Trophoblast cell (in vitro differentiated cells and primary cell): Measurements from ENCODE around the gene POLR2C.

Experiments used
- DNase-seq, 2 donors: peaks; one replicate each; pipeline ENCODE4 v3.0.0-alpha.2; 2016
- H2AFZ ChIP-seq: 2 replicates; pipeline ENCODE4 v1.6.1; 2013; ENCODE audit warnings: low read length, moderate library complexity, mild to moderate bottlenecking; ENCODE audit not compliant: insufficient read depth, poor library complexity
- H2AK5ac ChIP-seq: 2 replicates; pipeline ENCODE4 v1.6.1; 2013; ENCODE audit warnings: mild to moderate bottlenecking, low read length
- H2BK120ac ChIP-seq: 2 replicates; pipeline ENCODE4 v1.6.1; 2013; ENCODE audit warnings: low read length, mild to moderate bottlenecking, moderate library complexity; ENCODE audit not compliant: insufficient read depth, poor library complexity
- H2BK12ac ChIP-seq: 2 replicates; pipeline ENCODE4 v1.6.1; 2013; ENCODE audit warnings: mild to moderate bottlenecking, low read length, moderate library complexity
- H2BK5ac ChIP-seq: 2 replicates; pipeline ENCODE4 v1.6.1; 2013; ENCODE audit warnings: low read length, low read depth, moderate library complexity, mild to moderate bottlenecking; ENCODE audit not compliant: poor library complexity
- H3K14ac ChIP-seq: 2 replicates; pipeline ENCODE4 v1.6.1; 2013; ENCODE audit warnings: mild to moderate bottlenecking, low read length
- H3K18ac ChIP-seq: 2 replicates; pipeline ENCODE4 v1.6.1; 2013; ENCODE audit warnings: mild to moderate bottlenecking, low read length
- H3K23ac ChIP-seq: 2 replicates; pipeline ENCODE4 v1.6.1; 2013; ENCODE audit warnings: low read length
- H3K27ac ChIP-seq: 2 replicates; pipeline ENCODE4 v1.5.1; 2013; ENCODE audit warnings: low read depth, mild to moderate bottlenecking, inconsistent platforms, low read length, moderate library complexity
- H3K27me3 ChIP-seq: 2 replicates; pipeline ENCODE4 v1.6.1; 2013; ENCODE audit warnings: inconsistent platforms, mild to moderate bottlenecking, low read length, moderate library complexity; ENCODE audit not compliant: insufficient read depth
- H3K36me3 ChIP-seq, 2 experiments: 1 replicate in 1 of 2; 2 replicates in 1 of 2; pipeline ENCODE4 v1.6.1; 2013; ENCODE audit warnings: low read length in 2 of 2, mild to moderate bottlenecking in 2 of 2, moderate library complexity in 1 of 2; ENCODE audit not compliant: insufficient read depth in 2 of 2, control insufficient read depth in 1 of 2
- H3K4ac ChIP-seq: 2 replicates; pipeline ENCODE4 v1.6.1; 2013; ENCODE audit warnings: low read depth, mild to moderate bottlenecking, low read length, moderate library complexity
- H3K4me1 ChIP-seq, 2 experiments: 1 replicate in 1 of 2; 2 replicates in 1 of 2; pipeline ENCODE4 v1.6.1; 2013; ENCODE audit warnings: low read length in 2 of 2, mild to moderate bottlenecking in 2 of 2, moderate library complexity in 1 of 2; ENCODE audit not compliant: insufficient read depth in 2 of 2, control insufficient read depth in 1 of 2
- H3K4me2 ChIP-seq: 2 replicates; pipeline ENCODE4 v1.6.1; 2013; ENCODE audit warnings: inconsistent platforms, mild to moderate bottlenecking, low read length, moderate library complexity
- H3K4me3 ChIP-seq: 2 replicates; pipeline ENCODE4 v1.5.1; 2013; ENCODE audit warnings: mild to moderate bottlenecking, low read depth, low read length, inconsistent platforms
- H3K79me1 ChIP-seq: one replicate; pipeline ENCODE4 v1.6.1; 2013; ENCODE audit warnings: low read length
- H3K79me2 ChIP-seq: 2 replicates; pipeline ENCODE4 v1.6.1; 2013; ENCODE audit warnings: low read length, mild to moderate bottlenecking; ENCODE audit not compliant: control insufficient read depth, insufficient read depth, poor library complexity
- H3K9ac ChIP-seq: 2 replicates; pipeline ENCODE4 v1.6.1; 2013; ENCODE audit warnings: mild to moderate bottlenecking, low read length
- H3K9me3 ChIP-seq: 2 replicates; pipeline ENCODE4 v1.6.1; 2013; ENCODE audit warnings: low read depth, mild to moderate bottlenecking, control low read depth, inconsistent platforms, low read length; ENCODE audit not compliant: insufficient read depth
- H4K12ac ChIP-seq: 2 replicates; pipeline ENCODE4 v1.6.1; 2013; ENCODE audit warnings: low read depth, mild to moderate bottlenecking, low read length, moderate library complexity
- H4K8ac ChIP-seq: 2 replicates; pipeline ENCODE4 v1.6.1; 2013; ENCODE audit warnings: low read depth, mild to moderate bottlenecking, low read length, moderate library complexity
- H4K91ac ChIP-seq: one replicate; pipeline ENCODE4 v1.6.1; 2013; ENCODE audit warnings: low read depth, mild to moderate bottlenecking, low read length, moderate library complexity
- WGBS: extraction: QIAGEN DNeasy Blood & Tissue Kit; methylation state at CpG from one replicate; pipeline ENCODE4 v1.1.7; 2013; ENCODE audit warnings: missing lambda C conversion rate; ENCODE audit not compliant: insufficient read length, insufficient coverage; ENCODE audit errors: extremely low coverage; 5-methylcytosine and 5-hydroxymethylcytosine counted together

Gene POLR2C

DNA sequence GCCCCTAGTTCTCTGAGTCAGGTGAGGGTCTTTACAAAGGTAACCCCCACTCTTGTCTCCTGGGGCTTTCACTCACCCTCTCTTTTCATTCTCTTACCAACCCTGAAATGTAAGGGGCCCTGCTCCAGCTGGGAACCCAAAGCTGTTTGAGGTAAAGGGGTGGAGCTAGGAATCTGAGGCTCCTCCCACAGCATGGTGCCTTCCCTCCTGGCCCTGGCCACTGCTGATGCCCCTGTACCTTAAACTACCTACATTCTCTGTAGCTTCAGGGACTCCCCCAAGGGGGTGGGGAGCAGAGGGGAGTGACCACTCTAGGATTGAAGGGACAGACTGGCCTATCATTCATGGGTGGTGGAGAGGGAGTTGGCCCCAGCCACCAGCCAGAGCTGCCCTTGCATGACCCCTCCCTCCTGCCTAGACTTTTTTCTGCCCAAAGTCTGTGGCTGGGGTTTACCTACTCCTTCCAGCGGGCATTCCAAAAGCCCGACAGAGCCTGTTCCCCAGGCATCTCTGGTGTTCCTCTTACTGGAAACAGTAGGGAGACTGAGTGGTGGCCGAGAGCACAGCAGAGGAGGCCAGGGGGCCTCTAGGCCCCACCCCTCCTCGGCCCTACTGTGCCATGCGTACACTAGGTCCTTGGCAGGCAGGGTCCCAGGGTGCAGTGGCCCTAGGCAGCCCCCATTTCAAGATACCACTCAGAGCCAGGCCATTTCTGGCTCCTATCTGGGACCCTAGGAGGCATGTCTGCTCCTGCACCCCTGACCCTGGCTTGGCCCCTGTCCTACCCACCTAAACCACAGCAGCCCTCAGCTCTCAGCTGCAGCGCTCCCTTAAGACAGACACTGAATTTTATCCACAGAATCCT, 14.3 kb downstream of the POLR2C start:
- Histone ChIP-seq H3K18ac (peak overlapping the region; percentile 44), H4K8ac (no peak overlapping the region), H2AK5ac (no peak overlapping the region), H2BK12ac (no peak overlapping the region), H3K27me3 (no peaks in the 10 kb centered on the region), H3K4me1 (peaks cover 61 to 65% of the 10 kb centered on the region in 2 experiments), H3K4ac (peak overlapping the region; percentile 42), H3K79me1 (peaks cover 46% of the 10 kb centered on the region), H2AFZ (no peak overlapping the region), H4K91ac (no peak overlapping the region), H2BK5ac (no peak overlapping the region), H3K9me3 (peaks cover 3% of the 10 kb centered on the region), H4K12ac (no peak overlapping the region), H3K4me2 (peak overlapping the region; percentile 14), H3K4me3 (no peak overlapping the region), H3K14ac (peak overlapping the region; percentile 20), H2BK120ac (no peak overlapping the region), H3K9ac (peak overlapping the region; percentile 14), H3K79me2 (peaks cover 39% of the 10 kb centered on the region), H3K36me3 (peaks cover 87 to 96% of the 10 kb centered on the region in 2 experiments), H3K23ac (no peak overlapping the region), H3K27ac (peak overlapping the region; percentile 70)
- DNase-seq = no peak
- no CpG with 5 or more reads among the region's 6 CpGs for WGBS

DNA sequence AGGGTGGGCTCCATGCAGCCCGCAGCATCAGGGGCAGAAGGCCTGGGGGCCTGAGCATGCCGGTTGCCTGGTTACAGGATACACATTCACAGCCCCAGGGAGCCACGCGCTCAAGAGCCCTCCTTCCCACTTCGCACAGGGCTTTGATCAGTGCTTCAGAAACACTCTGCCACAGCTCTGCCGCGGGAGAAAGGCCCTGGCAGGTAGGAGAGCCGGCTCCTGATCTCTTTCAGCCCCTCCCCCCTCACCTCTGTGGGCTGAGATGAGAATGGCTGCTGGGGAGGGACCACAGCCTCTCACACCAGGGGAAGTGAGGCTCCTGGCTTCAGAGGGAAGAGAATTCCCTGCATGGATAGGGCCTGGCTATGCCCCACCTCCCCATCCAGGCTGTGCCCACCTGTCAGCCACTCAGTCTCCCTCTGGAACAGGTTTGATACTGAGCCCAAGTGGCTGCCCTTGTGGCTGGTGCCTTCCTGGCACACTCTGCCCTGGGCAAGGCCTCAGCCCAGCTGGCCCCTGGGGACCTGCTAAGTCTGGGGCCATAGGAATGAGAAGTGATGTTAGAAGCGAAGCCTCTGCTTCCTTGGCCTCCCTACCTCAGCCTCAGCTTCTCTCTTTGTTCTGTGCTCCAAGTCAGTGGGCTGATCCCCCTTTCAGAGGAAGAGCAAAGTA, 15.2 kb downstream of the POLR2C start:
- Histone ChIP-seq H3K4ac (peak overlapping the region; percentile 43), H3K79me1 (peaks cover 42% of the 10 kb centered on the region), H3K4me3 (peak overlapping the region; percentile 25), H4K12ac (no peak overlapping the region), H3K9me3 (peaks cover 3% of the 10 kb centered on the region), H3K4me2 (peak overlapping the region; percentile 20), H4K91ac (peak overlapping the region; percentile 25), H2BK120ac (no peak overlapping the region), H4K8ac (no peak overlapping the region), H2AFZ (no peak overlapping the region), H3K27me3 (no peaks in the 10 kb centered on the region), H3K9ac (no peak overlapping the region), H3K27ac (peak overlapping the region; percentile 70), H2BK12ac (no peak overlapping the region), H3K23ac (no peak overlapping the region), H3K36me3 (peaks cover 81 to 91% of the 10 kb centered on the region in 2 experiments), H3K79me2 (peaks cover 41% of the 10 kb centered on the region), H2AK5ac (no peak overlapping the region), H3K4me1 (peaks cover 61 to 66% of the 10 kb centered on the region in 2 experiments), H3K18ac (peak overlapping the region; percentile 19), H2BK5ac (peak overlapping the region; percentile 5), H3K14ac (no peak overlapping the region)
- WGBS = no CpG with 5 or more reads among the region's 9 CpGs
- no peak for DNase-seq

DNA sequence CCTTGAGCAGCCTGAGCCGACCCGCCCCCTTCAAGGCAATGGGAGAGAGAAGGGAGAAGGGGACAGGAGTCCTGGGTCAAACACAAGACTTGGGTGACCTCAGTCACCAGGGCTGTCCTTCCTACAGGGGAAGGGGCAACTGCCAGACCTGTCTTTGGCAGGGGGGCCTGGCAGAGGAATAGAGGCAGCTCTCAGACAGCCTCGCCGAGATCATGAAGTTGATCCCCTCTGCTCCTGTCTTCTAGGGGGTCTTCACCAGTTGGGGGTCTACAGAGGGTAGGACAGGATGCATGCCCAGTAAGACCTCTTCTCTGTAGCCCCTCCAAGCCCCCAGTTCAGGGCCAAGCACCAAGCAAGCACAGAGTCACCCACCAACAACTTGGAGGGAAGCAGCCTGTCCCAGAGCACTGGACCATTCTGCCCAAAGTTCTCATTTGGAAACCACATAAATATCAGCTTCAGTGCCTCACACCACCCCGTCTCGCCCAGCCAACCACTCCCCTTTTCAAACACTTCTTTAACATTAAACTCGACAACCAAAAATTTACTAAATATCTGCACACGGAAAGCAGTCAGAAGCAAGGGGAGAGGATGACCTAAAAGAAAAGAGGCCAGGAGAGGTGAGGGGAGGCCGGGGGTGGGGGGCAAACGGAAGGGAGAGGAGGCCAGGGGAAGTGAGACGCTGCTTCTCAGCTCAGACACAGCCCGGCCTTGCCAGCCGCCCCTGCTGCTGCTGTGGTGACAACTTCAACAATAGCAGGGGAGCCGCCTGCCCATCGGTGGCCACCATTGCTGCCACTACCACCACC, 16.1 kb downstream of the POLR2C start:
- H2BK5ac ChIP-seq = peak overlapping the region; percentile 47
- H3K18ac ChIP-seq = peak overlapping the region; percentile 20
- no peak overlapping the region for H2BK120ac ChIP-seq
- H3K14ac ChIP-seq = peak overlapping the region; percentile 26
- peak overlapping the region; percentile 4 for H2AK5ac ChIP-seq
- no peak overlapping the region for H4K12ac ChIP-seq
- peaks cover 68 to 72% of the 10 kb centered on the region in 2 experiments for H3K4me1 ChIP-seq
- peak overlapping the region; percentile 51 for H2BK12ac ChIP-seq
- no peaks in the 10 kb centered on the region for H3K27me3 ChIP-seq
- peak overlapping the region; percentile 49 for H3K4me2 ChIP-seq
- H3K9ac ChIP-seq = peak overlapping the region; percentile 16
- H4K91ac ChIP-seq = peak overlapping the region; percentile 27
- H3K79me1 ChIP-seq = peaks cover 48% of the 10 kb centered on the region
- 100% methylated on average over 4 of the region's 15 CpGs for WGBS
- H2AFZ ChIP-seq = no peak overlapping the region
- H3K79me2 ChIP-seq = peaks cover 50% of the 10 kb centered on the region
- H4K8ac ChIP-seq = peak overlapping the region; percentile 24
- H3K27ac ChIP-seq = peak overlapping the region; percentile 70
- H3K4ac ChIP-seq = peak overlapping the region; percentile 89
- no peak for DNase-seq
- H3K9me3 ChIP-seq = peaks cover 3% of the 10 kb centered on the region
- H3K36me3 ChIP-seq = peaks cover 80 to 91% of the 10 kb centered on the region in 2 experiments
- H3K4me3 ChIP-seq = peak overlapping the region; percentile 38
- no peak overlapping the region for H3K23ac ChIP-seq
